ENCODE data around the gene GABRE. TPM values are rescaled to one million over a fixed set of nuclear protein-coding genes. Genes with fewer than 3 reads are reported as not detected.

The GABRE gene, protein sequence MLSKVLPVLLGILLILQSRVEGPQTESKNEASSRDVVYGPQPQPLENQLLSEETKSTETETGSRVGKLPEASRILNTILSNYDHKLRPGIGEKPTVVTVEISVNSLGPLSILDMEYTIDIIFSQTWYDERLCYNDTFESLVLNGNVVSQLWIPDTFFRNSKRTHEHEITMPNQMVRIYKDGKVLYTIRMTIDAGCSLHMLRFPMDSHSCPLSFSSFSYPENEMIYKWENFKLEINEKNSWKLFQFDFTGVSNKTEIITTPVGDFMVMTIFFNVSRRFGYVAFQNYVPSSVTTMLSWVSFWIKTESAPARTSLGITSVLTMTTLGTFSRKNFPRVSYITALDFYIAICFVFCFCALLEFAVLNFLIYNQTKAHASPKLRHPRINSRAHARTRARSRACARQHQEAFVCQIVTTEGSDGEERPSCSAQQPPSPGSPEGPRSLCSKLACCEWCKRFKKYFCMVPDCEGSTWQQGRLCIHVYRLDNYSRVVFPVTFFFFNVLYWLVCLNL
- 7.8 to 16.7 TPM (median 15.6 TPM) in 5 replicates for total RNA-seq (2022; extraction: Qiagen RNA extraction)

GRCh38 chrX:151974336-151975227 is at the start of gene GABRE:
TSS of gene GABRE (minus strand) at chrX:151974676. CDS start at chrX:151974625, 51 bp downstream.

DNA sequence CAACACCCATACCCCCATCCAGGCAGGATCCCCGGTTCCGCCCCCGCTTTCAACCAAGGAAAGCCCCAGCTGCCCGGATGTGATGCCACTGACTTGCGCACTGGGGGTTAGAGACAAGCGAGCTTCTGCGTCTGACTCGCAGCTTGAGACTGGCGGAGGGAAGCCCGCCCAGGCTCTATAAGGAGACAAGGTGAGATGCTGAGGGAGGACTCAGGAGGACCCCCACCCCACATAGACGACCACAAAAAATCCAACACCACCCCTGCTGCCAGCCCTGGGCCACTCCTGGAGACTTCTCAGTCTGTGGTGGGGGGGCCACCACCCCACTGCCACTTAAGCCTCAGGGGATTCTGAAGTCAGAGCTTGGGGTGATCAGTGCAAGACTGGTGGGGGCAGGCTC is 61.7 kb downstream of the GABRE start, which contains the start of gene MAGEA4:
Gene MAGEA4, plus strand, starts transcription at position 110 of the 400 bp plus-strand sequence. CDS start 10,776 bp downstream, outside the sequence.

Other genes starting within 250 kb of the GABRE start
- not detected in 5 replicates for gene CNGA2, start 239.9 kb downstream of the GABRE start, total RNA-seq (2022; extraction: Qiagen RNA extraction)
- not detected in 5 replicates for gene MAGEA4, start 61.8 kb downstream of the GABRE start, total RNA-seq (2022; extraction: Qiagen RNA extraction)
- 0.03 to 0.07 TPM (median 0.05 TPM) in 3 of 5 replicates, not detected in the others for gene MAGEA10, start 163.9 kb upstream of the GABRE start, total RNA-seq (2022; extraction: Qiagen RNA extraction)

Data from A549 treated with dexamethasone at 1 μM for 4 hours (cell line).